Fibroblast of lung (primary cell): ENCODE data around the gene MOAP1. TPM values are rescaled to one million over a fixed set of nuclear protein-coding genes. Genes with fewer than 3 reads are reported as not detected.

Source experiments
- DNase-seq, 2 donors: peaks; one replicate each; pipeline versions ENCODE4 v3.0.0 to v3.0.0-alpha.2; 2010; ENCODE audit warnings: low read depth in 2 of 2
- H2AFZ ChIP-seq: 2 replicates; pipeline ENCODE4 v1.5.1; 2012; ENCODE audit warnings: low read length, control low read depth, inconsistent platforms
- H3K27ac ChIP-seq: 2 replicates; pipeline ENCODE4 v1.5.1; 2011; ENCODE audit warnings: low read length, control low read depth; ENCODE audit not compliant: insufficient read depth
- H3K27me3 ChIP-seq: 2 replicates; pipeline ENCODE4 v1.5.1; 2011; ENCODE audit warnings: mild to moderate bottlenecking, low read length; ENCODE audit not compliant: control insufficient read depth, insufficient read depth
- H3K36me3 ChIP-seq: 2 replicates; pipeline ENCODE4 v1.5.1; 2011; ENCODE audit warnings: low read length; ENCODE audit not compliant: control insufficient read depth, insufficient read depth
- H3K4me1 ChIP-seq: 2 replicates; pipeline ENCODE4 v1.5.1; 2011; ENCODE audit warnings: low read length; ENCODE audit not compliant: control insufficient read depth, insufficient read depth; ENCODE audit errors: extremely low read depth
- H3K4me2 ChIP-seq: 2 replicates; pipeline ENCODE4 v1.5.1; 2011; ENCODE audit warnings: low read length, control low read depth; ENCODE audit not compliant: insufficient read depth; ENCODE audit errors: extremely low read depth
- H3K4me3 ChIP-seq, 4 experiments: fragments of 200-600 bp in 1 of 4; sonication (generic) in 1 of 4; replicated peaks in 1 of 4; 2 replicates each; pipeline ENCODE4 v1.5.1; 2011 to 2016; ENCODE audit warnings: low read length in 4 of 4, low read depth in 3 of 4, mild to moderate bottlenecking in 3 of 4, control low read depth in 2 of 4, inconsistent platforms in 1 of 4, mixed read lengths in 1 of 4; ENCODE audit not compliant: insufficient read depth in 1 of 4; ENCODE audit errors: control extremely low read depth in 1 of 4
- H3K79me2 ChIP-seq: 2 replicates; pipeline ENCODE4 v1.5.1; 2012; ENCODE audit warnings: mild to moderate bottlenecking, low read length, inconsistent platforms; ENCODE audit not compliant: control insufficient read depth, insufficient read depth
- H3K9ac ChIP-seq: 2 replicates; pipeline ENCODE4 v1.5.1; 2011; ENCODE audit warnings: mild to moderate bottlenecking, low read length, control low read depth; ENCODE audit not compliant: insufficient read depth
- H3K9me3 ChIP-seq: 2 replicates; pipeline ENCODE4 v1.5.1; 2012; ENCODE audit warnings: low read depth, low read length; ENCODE audit not compliant: control insufficient read depth, insufficient read depth
- H4K20me1 ChIP-seq: 2 replicates; pipeline ENCODE4 v1.5.1; 2011; ENCODE audit warnings: low read length; ENCODE audit not compliant: control insufficient read depth, insufficient read depth; ENCODE audit errors: extremely low read depth
- EZH2 ChIP-seq: IDR thresholded peaks from 2 replicates; pipeline ENCODE4 v1.5.1; 2012; ENCODE audit warnings: low read length, control low read depth, mild to moderate bottlenecking; ENCODE audit errors: missing control alignments
- polyA plus RNA-seq, 2 donors: library from polyadenylated mRNA; depleted of rRNA in 1 of 2; stranded (reverse) in 1 of 2; unstranded in 1 of 2; fragments of >200 nt; gene quantifications; 2 replicates each; pipeline ENCODE4 v1.2.1, GENCODE V29; 2011 to 2012; ENCODE audit warnings: missing spikeins in 1 of 2
- total RNA-seq: library from RNA; depleted of rRNA; stranded (reverse); fragments of >200 nt; gene quantifications from 2 replicates; pipeline ENCODE4 v1.2.1, GENCODE V29; 2014
- TF ChIP-seq, protein P1 (sequence below), 2 donors: IDR thresholded peaks in 1 of 2; conservative IDR thresholded peaks in 1 of 2; 1 replicate in 1 of 2; 2 replicates in 1 of 2; pipeline ENCODE4 v1.5.1; 2011 to 2012; ENCODE audit warnings: low read length in 2 of 2, control low read depth in 1 of 2, inconsistent platforms in 1 of 2, low read depth in 1 of 2, mild to moderate bottlenecking in 1 of 2

The MOAP1 gene
- total and polyA plus RNA-seq, 2 donors (not counting 1 experiment from before 2014, with no cell fraction given): 18.5 to 21.3 TPM

GRCh38 chr14:93231129-93231979 lies 46.7 kb upstream of the MOAP1 start:
- H3K9me3 ChIP-seq: no peaks in the 10 kb centered on the region
- H3K79me2 ChIP-seq: no peaks in the 10 kb centered on the region
- H2AFZ ChIP-seq: peak overlapping the region; percentile 97
- peak overlapping the region; percentile 36 to 65 (median 52) for H3K4me3 ChIP-seq
- H3K4me1 ChIP-seq: no peaks in the 10 kb centered on the region
- peak; percentile 49 to 65 for DNase-seq
- no peaks in the 10 kb centered on the region for H3K27me3 ChIP-seq
- H3K36me3 ChIP-seq: peaks cover 6% of the 10 kb centered on the region
- H3K4me2 ChIP-seq: peak overlapping the region; percentile 94
- TF ChIP-seq, protein P1, sequence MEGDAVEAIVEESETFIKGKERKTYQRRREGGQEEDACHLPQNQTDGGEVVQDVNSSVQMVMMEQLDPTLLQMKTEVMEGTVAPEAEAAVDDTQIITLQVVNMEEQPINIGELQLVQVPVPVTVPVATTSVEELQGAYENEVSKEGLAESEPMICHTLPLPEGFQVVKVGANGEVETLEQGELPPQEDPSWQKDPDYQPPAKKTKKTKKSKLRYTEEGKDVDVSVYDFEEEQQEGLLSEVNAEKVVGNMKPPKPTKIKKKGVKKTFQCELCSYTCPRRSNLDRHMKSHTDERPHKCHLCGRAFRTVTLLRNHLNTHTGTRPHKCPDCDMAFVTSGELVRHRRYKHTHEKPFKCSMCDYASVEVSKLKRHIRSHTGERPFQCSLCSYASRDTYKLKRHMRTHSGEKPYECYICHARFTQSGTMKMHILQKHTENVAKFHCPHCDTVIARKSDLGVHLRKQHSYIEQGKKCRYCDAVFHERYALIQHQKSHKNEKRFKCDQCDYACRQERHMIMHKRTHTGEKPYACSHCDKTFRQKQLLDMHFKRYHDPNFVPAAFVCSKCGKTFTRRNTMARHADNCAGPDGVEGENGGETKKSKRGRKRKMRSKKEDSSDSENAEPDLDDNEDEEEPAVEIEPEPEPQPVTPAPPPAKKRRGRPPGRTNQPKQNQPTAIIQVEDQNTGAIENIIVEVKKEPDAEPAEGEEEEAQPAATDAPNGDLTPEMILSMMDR (conservative IDR thresholded peaks at IDR 0.05 in 1 of 2, IDR thresholded peaks at IDR 0.05 in 1 of 2; ENCODE audit: low read depth in 1 of 2, low read length in 2 of 2): no peak
- TF ChIP-seq EZH2: no peak
- peak overlapping the region; percentile 4 for H3K9ac ChIP-seq
- peak overlapping the region; percentile 13 for H3K27ac ChIP-seq
- no peaks in the 10 kb centered on the region for H4K20me1 ChIP-seq

GRCh38 chr14:93230539-93230938 lies 45.8 kb upstream of the MOAP1 start:
- H3K27me3 ChIP-seq: no peaks in the 10 kb centered on the region
- peaks cover 6% of the 10 kb centered on the region for H3K36me3 ChIP-seq
- H3K9me3 ChIP-seq: no peaks in the 10 kb centered on the region
- H3K4me2 ChIP-seq: no peak overlapping the region
- TF ChIP-seq, protein P1 (conservative IDR thresholded peaks at IDR 0.05 in 1 of 2, IDR thresholded peaks at IDR 0.05 in 1 of 2; ENCODE audit: low read depth in 1 of 2, low read length in 2 of 2): no peak
- TF ChIP-seq EZH2: no peak
- no peaks in the 10 kb centered on the region for H4K20me1 ChIP-seq
- H3K4me3 ChIP-seq: no peak overlapping the region
- H3K27ac ChIP-seq: no peak overlapping the region
- DNase-seq: no peak
- H3K4me1 ChIP-seq: no peaks in the 10 kb centered on the region
- H3K79me2 ChIP-seq: no peaks in the 10 kb centered on the region
- no peak overlapping the region for H2AFZ ChIP-seq
- H3K9ac ChIP-seq: no peak overlapping the region

DNA sequence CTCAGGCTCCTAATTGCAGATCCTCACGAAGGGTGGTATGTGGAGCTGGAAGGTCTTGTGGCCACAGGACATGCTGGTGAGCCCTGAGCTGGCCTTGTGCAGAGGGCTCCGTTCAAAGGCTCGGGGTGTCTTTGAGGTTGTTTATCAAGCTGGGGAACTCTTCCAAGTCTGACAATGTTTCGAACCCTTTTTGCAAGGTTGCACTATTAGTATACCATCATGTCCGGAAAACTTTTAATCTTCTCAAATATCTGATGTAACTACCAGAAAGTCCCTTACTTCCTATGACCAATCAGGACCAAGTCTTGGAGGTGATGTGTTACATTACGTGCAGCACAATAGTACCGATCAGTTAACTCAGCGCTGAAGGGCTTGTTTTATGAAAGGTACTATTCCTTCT lies 43.9 kb upstream of the MOAP1 start:
- Histone ChIP-seq H2AFZ (no peak overlapping the region), H3K4me1 (no peaks in the 10 kb centered on the region), H3K4me3 (no peak overlapping the region), H3K27me3 (no peaks in the 10 kb centered on the region), H3K27ac (no peak overlapping the region), H4K20me1 (no peaks in the 10 kb centered on the region), H3K9ac (no peak overlapping the region), H3K36me3 (peaks cover 6% of the 10 kb centered on the region), H3K4me2 (no peak overlapping the region), H3K9me3 (no peaks in the 10 kb centered on the region), H3K79me2 (no peaks in the 10 kb centered on the region)
- no peak for DNase-seq
- TF ChIP-seq, protein P1 (conservative IDR thresholded peaks at IDR 0.05 in 1 of 2, IDR thresholded peaks at IDR 0.05 in 1 of 2; ENCODE audit: low read depth in 1 of 2, low read length in 2 of 2): no peak
- TF ChIP-seq EZH2: no peak
